Measurements from ENCODE around the gene TTC39C.
"Not testable (repeated sequence)": the region's sequence is repeated elsewhere in the genome, so short reads cannot be mapped to it uniquely, and the experiment has no call there.

Gene TTC39C

GRCh38 chr18:24018299-24018886, 3.8 kb downstream of the TTC39C start:
- no peak for DNase-seq (ENCODE audit: low read depth)

GRCh38 chr18:24019641-24020331, 5.2 kb downstream of the TTC39C start:
- no peak for DNase-seq (ENCODE audit: low read depth)

- DNase-seq (ENCODE audit: low read depth) = no peak
Observed at GRCh38 chr18:24021505-24021904, 7.0 kb downstream of the TTC39C start.

GRCh38 chr18:24022161-24022560, 7.6 kb downstream of the TTC39C start:
- DNase-seq (ENCODE audit: low read depth) = no peak

- DNase-seq (ENCODE audit: low read depth) = no peak
Observed at GRCh38 chr18:24023185-24023814, 8.7 kb downstream of the TTC39C start.

GRCh38 chr18:24024425-24024824, 9.9 kb downstream of the TTC39C start:
- no peak for DNase-seq (ENCODE audit: low read depth)

GRCh38 chr18:24026457-24026856, 11.9 kb downstream of the TTC39C start:
- no peak for DNase-seq (ENCODE audit: low read depth)

GRCh38 chr18:24027156-24027827, 12.7 kb downstream of the TTC39C start:
- peak; percentile 82 for DNase-seq (ENCODE audit: low read depth)

- not testable (repeated sequence) for DNase-seq (ENCODE audit: low read depth)
Observed at GRCh38 chr18:24028946-24029345, 14.4 kb downstream of the TTC39C start.

GRCh38 chr18:24031318-24031717, 16.8 kb downstream of the TTC39C start:
- no peak for DNase-seq (ENCODE audit: low read depth)

GRCh38 chr18:24031916-24032315, 17.4 kb downstream of the TTC39C start:
- DNase-seq (ENCODE audit: low read depth) = no peak

GRCh38 chr18:24033641-24034412, 19.3 kb downstream of the TTC39C start:
- no peak for DNase-seq (ENCODE audit: low read depth)

GRCh38 chr18:24035316-24035715, 20.8 kb downstream of the TTC39C start:
- DNase-seq (ENCODE audit: low read depth) = no peak

GRCh38 chr18:24039671-24040070, 25.1 kb downstream of the TTC39C start:
- DNase-seq (ENCODE audit: low read depth) = no peak

GRCh38 chr18:24041691-24042090, 27.1 kb downstream of the TTC39C start:
- DNase-seq (ENCODE audit: low read depth) = no peak

- no peak for DNase-seq (ENCODE audit: low read depth)
Observed at GRCh38 chr18:24043403-24043802, 28.8 kb downstream of the TTC39C start.

- no peak for DNase-seq (ENCODE audit: low read depth)
Observed at GRCh38 chr18:24048261-24048660, 33.7 kb downstream of the TTC39C start.

GRCh38 chr18:24049142-24049541, 34.6 kb downstream of the TTC39C start:
- DNase-seq (ENCODE audit: low read depth) = no peak

- peak; percentile 35 for DNase-seq (ENCODE audit: low read depth)
Observed at GRCh38 chr18:24051031-24051947, 36.7 kb downstream of the TTC39C start.

GRCh38 chr18:24052053-24052452, 37.5 kb downstream of the TTC39C start:
- no peak for DNase-seq (ENCODE audit: low read depth)

GRCh38 chr18:24053211-24053610, 38.7 kb downstream of the TTC39C start:
- no peak for DNase-seq (ENCODE audit: low read depth)
